Left lung (tissue), 10 donors: ENCODE measurements around the gene PSME1. TPM values are rescaled to one million over a fixed set of nuclear protein-coding genes. Genes with fewer than 3 reads are reported as not detected.

Experiments
- ATAC-seq: fragments of 200-7000 bp; cut with Tn5 transposase; one replicate; pipeline ENCODE4 v1.9.1; 2020; ENCODE audit warnings: moderate library complexity
- DNase-seq, 4 donors: peaks; one replicate each; pipeline ENCODE4 v3.0.0-alpha.2; 2013 to 2020
- H3K27ac ChIP-seq, 2 donors: fragments of 200-600 bp; sonication (generic) in 1 of 2; one replicate each; pipeline versions ENCODE4 v1.5.0 to v1.8.0; 2020 to 2021
- H3K27me3 ChIP-seq, 2 donors: fragments of 200-600 bp; sonication (generic) in 1 of 2; one replicate each; pipeline versions ENCODE4 v1.5.0 to v1.8.0; 2020 to 2021
- H3K36me3 ChIP-seq, 2 donors: fragments of 200-600 bp; sonication (generic) in 1 of 2; one replicate each; pipeline versions ENCODE4 v1.5.0 to v1.8.0; 2020 to 2021
- H3K4me1 ChIP-seq, 2 donors: fragments of 200-600 bp; one replicate each; pipeline ENCODE4 v1.8.0; 2021
- H3K4me3 ChIP-seq, 2 donors: fragments of 200-600 bp; sonication (generic) in 1 of 2; one replicate each; pipeline versions ENCODE4 v1.5.0 to v1.8.0; 2020 to 2021; ENCODE audit warnings: mild to moderate bottlenecking in 1 of 2
- H3K9me3 ChIP-seq, 2 donors: fragments of 200-600 bp; sonication (generic) in 1 of 2; one replicate each; pipeline versions ENCODE4 v1.5.0 to v1.8.0; 2020 to 2021
- intact Hi-C, 2 donors: fragments of 100-400 bp; cut with DNase I; formaldehyde crosslinking; loops; one replicate each; pipeline versions ENCODE4 v1.11.2 to v1.14.2; 2022
- polyA plus RNA-seq, 6 donors: library from polyadenylated mRNA; unstranded; fragments of 120-200 nt; gene quantifications; one replicate each; pipeline ENCODE4 v1.2.1, GENCODE V29; 2013; ENCODE audit not compliant: insufficient read length in 6 of 6
- total RNA-seq, 2 donors: library from RNA; stranded (reverse); fragmentation: NEBNext Ultra II Directional; extraction: Animal tissue kit (Norgen Biotek cat#: 25700); gene quantifications; one replicate each; pipeline ENCODE4 v1.2.1, GENCODE V29; 2021
- TF ChIP-seq, protein P1 (sequence below), 2 donors: fragments of 200-600 bp; sonication (generic) in 1 of 2; IDR thresholded peaks; one replicate each; pipeline versions ENCODE4 v1.5.0 to v1.8.0; 2021; ENCODE audit warnings: antibody characterized with exemption in 2 of 2
- donor health status: DM: no; HTN: yes; CAD: no.
- donor health status: DM: no; HTN: no; CAD: no.

PSME1 gene
- total and polyA plus RNA-seq, 8 donors, result 189 to 236 (median 212) TPM

DNA sequence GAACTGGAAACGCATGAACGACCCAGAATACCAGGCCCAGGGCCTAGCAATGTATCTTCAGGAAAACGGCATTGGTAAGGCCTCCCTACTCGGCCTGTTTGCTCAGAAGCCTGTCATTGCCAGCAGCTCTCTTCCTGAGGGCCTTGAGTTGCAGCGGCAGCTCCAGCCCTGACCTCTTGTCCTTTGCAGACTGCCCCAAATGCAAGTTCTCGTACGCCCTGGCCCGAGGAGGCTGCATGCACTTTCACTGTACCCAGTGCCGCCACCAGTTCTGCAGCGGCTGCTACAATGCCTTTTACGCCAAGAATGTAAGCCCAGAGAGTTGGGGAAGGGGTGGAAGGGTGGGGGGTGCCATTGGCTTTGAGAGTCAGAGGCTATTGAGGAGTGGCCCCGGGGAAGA is 21.3 kb downstream of the PSME1 start:
- Histone ChIP-seq H3K27ac (no peak overlapping the region), H3K4me1 (peaks cover 6 to 15% of the 10 kb centered on the region in 2 donors), H3K27me3 (no peaks in the 10 kb centered on the region), H3K4me3 (no peak overlapping the region), H3K36me3 (peaks cover 0 to 86% of the 10 kb centered on the region in 2 donors), H3K9me3 (no peaks in the 10 kb centered on the region)
- ATAC-seq, result no peak
- TF ChIP-seq, protein P1, sequence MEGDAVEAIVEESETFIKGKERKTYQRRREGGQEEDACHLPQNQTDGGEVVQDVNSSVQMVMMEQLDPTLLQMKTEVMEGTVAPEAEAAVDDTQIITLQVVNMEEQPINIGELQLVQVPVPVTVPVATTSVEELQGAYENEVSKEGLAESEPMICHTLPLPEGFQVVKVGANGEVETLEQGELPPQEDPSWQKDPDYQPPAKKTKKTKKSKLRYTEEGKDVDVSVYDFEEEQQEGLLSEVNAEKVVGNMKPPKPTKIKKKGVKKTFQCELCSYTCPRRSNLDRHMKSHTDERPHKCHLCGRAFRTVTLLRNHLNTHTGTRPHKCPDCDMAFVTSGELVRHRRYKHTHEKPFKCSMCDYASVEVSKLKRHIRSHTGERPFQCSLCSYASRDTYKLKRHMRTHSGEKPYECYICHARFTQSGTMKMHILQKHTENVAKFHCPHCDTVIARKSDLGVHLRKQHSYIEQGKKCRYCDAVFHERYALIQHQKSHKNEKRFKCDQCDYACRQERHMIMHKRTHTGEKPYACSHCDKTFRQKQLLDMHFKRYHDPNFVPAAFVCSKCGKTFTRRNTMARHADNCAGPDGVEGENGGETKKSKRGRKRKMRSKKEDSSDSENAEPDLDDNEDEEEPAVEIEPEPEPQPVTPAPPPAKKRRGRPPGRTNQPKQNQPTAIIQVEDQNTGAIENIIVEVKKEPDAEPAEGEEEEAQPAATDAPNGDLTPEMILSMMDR (IDR thresholded peaks at IDR 0.05), result no peak
- DNase-seq, result peak in 1 of 4 donors; percentile 51
- intact Hi-C loops, result no loop called here

DNA sequence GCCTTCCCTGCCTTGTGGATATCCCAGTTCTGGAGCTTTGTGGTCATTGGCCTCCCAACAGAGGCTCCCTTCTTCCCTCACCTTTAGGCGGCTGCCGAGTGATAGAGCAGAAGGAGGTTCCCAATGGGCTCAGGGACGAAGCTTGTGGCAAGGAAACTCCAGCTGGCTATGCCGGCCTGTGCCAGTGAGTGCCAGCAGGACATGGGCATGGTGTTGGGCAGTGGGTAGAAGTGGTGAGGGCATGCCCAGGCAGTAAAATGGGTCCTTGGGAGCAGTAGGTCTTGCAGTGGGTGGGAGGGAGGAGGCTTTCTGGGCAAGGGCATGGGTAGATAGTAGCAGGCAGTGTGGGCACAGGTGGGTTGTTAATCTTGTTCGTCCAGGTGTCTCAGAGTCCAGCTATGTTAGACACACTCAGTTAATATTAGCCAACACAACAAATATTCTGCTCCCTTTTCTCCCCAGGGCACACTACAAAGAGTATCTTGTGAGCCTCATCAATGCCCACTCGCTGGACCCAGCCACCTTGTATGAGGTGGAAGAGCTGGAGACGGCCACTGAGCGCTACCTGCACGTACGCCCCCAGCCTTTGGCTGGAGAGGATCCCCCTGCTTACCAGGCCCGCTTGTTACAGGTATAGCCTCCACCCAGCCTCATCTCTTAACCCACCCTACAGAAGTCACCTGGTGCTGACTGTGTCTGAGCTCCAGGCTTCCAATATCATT is 23.9 kb downstream of the PSME1 start:
- no peaks in the 10 kb centered on the region for H3K27me3 ChIP-seq
- ATAC-seq, result no peak
- intact Hi-C loops, result no loop called here
- H3K9me3 ChIP-seq, result no peaks in the 10 kb centered on the region
- H3K4me3 ChIP-seq, result no peak overlapping the region
- peak in 1 of 4 donors; percentile 59 for DNase-seq
- TF ChIP-seq, protein P1 (IDR thresholded peaks at IDR 0.05), result no peak
- peak overlapping the region in 1 of 2 donors; percentile 96 for H3K27ac ChIP-seq
- peaks cover 14 to 40% of the 10 kb centered on the region in 2 donors for H3K4me1 ChIP-seq
- H3K36me3 ChIP-seq, result peaks cover 0 to 86% of the 10 kb centered on the region in 2 donors

DNA sequence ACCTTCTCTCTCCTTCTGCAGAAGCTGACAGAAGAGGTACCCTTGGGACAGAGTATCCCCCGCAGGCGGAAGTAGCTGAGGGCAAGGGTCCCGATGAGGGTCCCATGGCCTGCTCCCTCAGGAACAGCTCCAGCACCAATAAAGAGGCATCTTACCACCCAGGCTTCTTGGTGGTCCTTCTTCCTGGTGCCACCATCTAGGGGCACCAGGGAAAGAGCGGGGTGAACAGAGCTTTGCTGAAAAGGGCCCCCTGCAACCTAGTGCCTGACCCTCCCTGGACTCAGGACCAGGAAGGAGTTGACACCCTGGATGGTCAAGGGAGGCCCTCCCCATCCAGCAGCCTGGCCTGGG is 24.5 kb downstream of the PSME1 start:
- Histone ChIP-seq H3K27ac (peak overlapping the region; percentile 93 to 96), H3K36me3 (peaks cover 0 to 86% of the 10 kb centered on the region in 2 donors), H3K9me3 (no peaks in the 10 kb centered on the region), H3K4me3 (no peak overlapping the region), H3K27me3 (no peaks in the 10 kb centered on the region), H3K4me1 (peaks cover 14 to 45% of the 10 kb centered on the region in 2 donors)
- TF ChIP-seq, protein P1 (IDR thresholded peaks at IDR 0.05), result no peak
- no peak for ATAC-seq
- intact Hi-C loops, result no loop called here
- DNase-seq, result no peak

DNA sequence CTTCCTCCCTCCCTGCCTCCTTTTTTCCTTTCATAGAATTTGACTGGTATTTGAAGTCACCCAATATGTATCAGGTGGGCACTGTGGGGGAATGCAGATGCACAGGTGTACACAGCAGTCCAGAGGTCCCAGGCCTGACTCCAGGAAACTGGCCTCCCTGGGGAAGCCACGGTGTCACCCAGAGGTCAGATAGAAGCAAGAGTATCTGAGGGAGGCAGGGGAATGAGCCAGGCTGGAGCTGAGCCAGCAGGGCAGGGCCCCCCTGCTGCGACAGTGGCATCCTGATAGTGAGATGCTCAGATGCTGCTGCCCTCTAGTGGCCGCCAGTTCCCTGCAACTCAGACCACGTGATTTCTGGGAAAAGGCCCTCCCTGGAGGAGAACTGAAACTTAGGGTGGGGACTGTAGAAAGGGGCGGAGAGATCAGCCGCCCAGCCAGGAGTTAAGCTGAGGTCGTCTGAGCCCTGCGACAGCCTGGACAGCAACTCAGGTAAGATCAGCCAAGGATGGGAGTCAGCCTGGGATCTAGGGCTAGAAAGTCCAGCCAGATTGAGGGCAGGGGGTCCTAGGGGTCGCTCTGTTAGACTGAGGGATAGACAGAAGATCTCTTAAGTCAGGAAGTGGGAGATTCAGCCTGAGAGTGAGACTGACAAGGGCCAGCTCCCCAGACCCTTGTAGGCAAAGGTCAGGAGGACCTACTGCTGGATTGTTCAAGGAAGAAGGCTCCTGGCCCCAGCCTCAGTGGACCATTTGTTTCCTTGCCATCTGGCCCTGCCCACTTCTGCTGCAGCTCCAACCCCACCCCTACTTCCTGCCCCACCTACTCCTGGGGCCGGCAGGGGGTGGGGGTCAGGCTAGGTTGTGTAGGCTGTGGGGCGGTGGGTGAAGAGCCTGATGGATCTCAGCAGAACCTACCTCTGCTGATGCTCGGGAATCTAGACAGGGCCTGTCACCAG is 25.1 kb downstream of the PSME1 start, which contains the start of gene IRF9:
IRF9 (plus strand) TSS at position 416 of the 955 bp plus-strand sequence. CDS start 880 bp downstream, outside the sequence.
- Histone ChIP-seq H3K27ac (peak within 1 kb of the TSS; percentile 93 to 96), H3K4me3 (peak within 1 kb of the TSS; percentile 80 to 87), H3K36me3 (peaks cover 0 to 86% of the 10 kb centered on the region in 2 donors), H3K27me3 (no peaks in the 10 kb centered on the region), H3K9me3 (no peaks in the 10 kb centered on the region), H3K4me1 (peaks cover 14 to 51% of the 10 kb centered on the region in 2 donors)
- ATAC-seq (peak; percentile 96), DNase-seq (peak; percentile 91 to 95 (median 94))
- TF ChIP-seq, protein P1 (IDR thresholded peaks at IDR 0.05), result peak; percentile 94 to 96
- intact Hi-C loops, result no loop called here
